ENCODE measurements around the gene ARPC2.

Gene ARPC2

GRCh38 chr2:218256612-218257350 is 39.8 kb downstream of the ARPC2 start:
- no peak for DNase-seq

GRCh38 chr2:218257390-218257981 is 40.5 kb downstream of the ARPC2 start:
- DNase-seq: no peak

GRCh38 chr2:218259099-218259961 is 42.3 kb downstream of the ARPC2 start:
- no peak for DNase-seq

GRCh38 chr2:218260166-218260565 is 43.2 kb downstream of the ARPC2 start:
- no peak for DNase-seq

- no peak for DNase-seq
These were observed 43.9 kb downstream of the ARPC2 start, which contains the start of gene GPBAR1 for GRCh38 chr2:218260742-218261422. Gene GPBAR1, plus strand, starts transcription at chr2:218261015. Its CDS starts 1,710 bp downstream, at chr2:218262725.

- DNase-seq: no peak
These were observed 44.6 kb downstream of the ARPC2 start for GRCh38 chr2:218261423-218262236.

GRCh38 chr2:218262237-218262600 is 45.2 kb downstream of the ARPC2 start:
- no peak for DNase-seq

GRCh38 chr2:218262631-218263586 is 45.9 kb downstream of the ARPC2 start:
- no peak for DNase-seq

GRCh38 chr2:218263817-218264641 is 47.0 kb downstream of the ARPC2 start:
- no peak for DNase-seq

- no peak for DNase-seq
These were observed 48.0 kb downstream of the ARPC2 start for GRCh38 chr2:218264773-218265561.

GRCh38 chr2:218265626-218266025 is 48.6 kb downstream of the ARPC2 start:
- no peak for DNase-seq

- no peak for DNase-seq
These were observed 49.5 kb downstream of the ARPC2 start for GRCh38 chr2:218266316-218266979.

- DNase-seq: no peak
These were observed 50.3 kb downstream of the ARPC2 start for GRCh38 chr2:218267259-218267658.

GRCh38 chr2:218269900-218270720 is 53.1 kb downstream of the ARPC2 start, which contains the start of the genes AAMP and PNKD:
Gene AAMP, minus strand, starts transcription at chr2:218270137. Its CDS starts 51 bp downstream, at chr2:218270086.
Gene PNKD, plus strand, starts transcription at chr2:218270519. Its CDS starts 17 bp downstream, at chr2:218270536.
- peak; percentile 97 for DNase-seq

- no peak for DNase-seq
These were observed 53.9 kb downstream of the ARPC2 start for GRCh38 chr2:218270721-218271486.

- no peak for DNase-seq
These were observed 54.5 kb downstream of the ARPC2 start for GRCh38 chr2:218271487-218271797.

All from NCI-H2029 treated with DMSO at 0.1 percent for 48 hours (cell line).